HG03432 (cell line): ENCODE data around the gene SH3RF3.

Experiments used
- ATAC-seq: cut with Tn5 transposase; IDR thresholded peaks from one replicate; pipeline ENCODE4 v1.9.1; 2021; ENCODE audit warnings: mild to moderate bottlenecking, moderate library complexity; ENCODE audit not compliant: unreplicated experiment

SH3RF3 gene

DNA sequence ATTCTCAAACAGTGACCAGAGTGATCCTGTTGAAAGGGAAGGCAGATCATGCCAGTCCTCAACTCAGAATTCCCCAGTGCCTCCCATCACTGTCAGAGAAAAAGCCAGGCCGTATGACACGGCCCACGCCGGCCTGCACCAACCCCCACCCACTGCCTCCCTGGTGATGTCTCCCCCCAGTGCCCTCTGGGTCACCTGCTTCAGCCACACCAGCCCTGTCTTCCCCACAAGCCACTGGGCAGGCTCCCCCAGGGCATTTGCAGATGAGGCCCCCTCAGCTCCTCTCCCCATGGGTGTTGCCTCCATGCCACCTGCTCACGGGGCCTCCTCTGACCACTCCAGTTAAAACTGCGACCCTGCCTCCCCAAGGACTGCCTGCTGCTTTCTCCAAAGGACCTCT lies 169.8 kb downstream of the SH3RF3 start:
- no peak for ATAC-seq

DNA sequence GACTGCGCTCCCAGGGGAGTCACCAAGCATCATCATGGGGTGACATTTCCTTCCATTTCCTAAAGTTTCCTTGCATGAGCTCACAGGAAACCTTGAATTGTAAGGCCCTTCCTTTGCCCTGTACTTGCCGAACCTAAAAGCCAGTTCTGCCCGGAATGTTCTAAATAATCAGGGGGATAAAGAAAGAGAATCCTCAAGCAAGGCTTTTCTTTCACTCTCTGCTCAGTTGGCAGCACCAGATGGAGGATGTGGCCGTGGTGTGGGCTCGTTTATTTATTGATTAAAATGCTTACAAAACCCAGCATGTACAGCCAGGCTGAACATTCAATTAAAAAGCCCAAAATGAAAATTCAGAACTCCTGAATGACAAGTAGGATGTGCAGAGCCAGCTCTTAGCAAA lies 170.5 kb downstream of the SH3RF3 start:
- ATAC-seq, result no peak

DNA sequence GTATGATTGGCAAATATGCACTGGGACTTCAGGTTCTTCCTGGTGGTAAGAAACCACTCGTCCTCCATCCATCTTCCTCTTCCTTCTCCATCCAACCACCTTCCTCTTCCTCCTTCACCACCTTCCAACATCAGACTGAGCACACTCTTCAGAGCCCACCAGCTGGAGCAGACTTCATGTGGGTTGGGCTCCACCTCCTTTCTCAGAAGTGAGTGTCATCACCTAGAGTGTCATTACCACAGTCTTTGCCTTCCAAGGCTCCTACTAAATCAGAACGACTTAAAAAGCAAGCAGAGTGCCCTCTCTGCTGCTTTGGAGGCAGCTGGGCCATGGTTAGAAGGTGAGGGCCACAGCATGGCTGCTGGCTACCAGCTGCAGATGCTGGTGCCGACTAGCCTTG lies 171.6 kb downstream of the SH3RF3 start:
- no peak for ATAC-seq

DNA sequence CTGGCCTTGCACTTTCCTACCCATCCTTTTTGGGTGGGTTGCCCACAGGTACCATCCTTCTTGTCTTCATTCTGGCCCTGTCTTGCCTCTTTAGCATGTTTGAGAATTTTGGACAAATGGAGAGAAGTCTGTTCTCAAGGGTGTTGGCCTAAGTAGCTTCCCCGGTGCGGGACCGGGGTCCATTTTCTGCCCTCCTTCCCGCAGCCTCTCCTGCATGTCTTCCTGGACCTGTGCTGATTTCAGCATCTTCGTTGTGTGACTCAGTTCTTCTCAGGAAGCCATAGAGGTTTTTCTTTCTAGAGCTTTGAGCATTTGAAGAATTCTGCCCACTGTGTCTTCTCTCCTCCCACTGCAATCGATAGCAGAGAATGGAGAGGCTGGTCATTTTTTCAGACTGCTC lies 172.7 kb downstream of the SH3RF3 start:
- no peak for ATAC-seq

DNA sequence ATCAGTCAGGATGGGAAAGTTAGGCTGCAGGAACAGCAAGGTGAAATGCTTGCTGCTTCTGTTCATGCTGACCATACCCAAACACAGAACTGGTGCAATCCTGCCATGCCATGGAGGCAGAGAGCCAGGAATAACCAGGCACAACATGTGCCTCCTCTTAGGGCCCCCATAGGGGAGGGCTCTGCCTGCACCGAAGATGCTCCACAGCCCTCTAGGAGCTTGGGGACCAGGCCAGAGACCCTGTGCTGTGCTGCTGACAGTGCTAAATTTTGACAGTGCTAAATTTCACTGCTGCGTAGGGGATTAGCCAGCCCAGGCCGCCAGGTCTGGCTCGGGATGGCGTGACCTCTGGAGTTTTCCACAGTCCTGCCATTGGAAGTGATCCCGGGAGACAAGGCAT lies 173.3 kb downstream of the SH3RF3 start:
- no peak for ATAC-seq

DNA sequence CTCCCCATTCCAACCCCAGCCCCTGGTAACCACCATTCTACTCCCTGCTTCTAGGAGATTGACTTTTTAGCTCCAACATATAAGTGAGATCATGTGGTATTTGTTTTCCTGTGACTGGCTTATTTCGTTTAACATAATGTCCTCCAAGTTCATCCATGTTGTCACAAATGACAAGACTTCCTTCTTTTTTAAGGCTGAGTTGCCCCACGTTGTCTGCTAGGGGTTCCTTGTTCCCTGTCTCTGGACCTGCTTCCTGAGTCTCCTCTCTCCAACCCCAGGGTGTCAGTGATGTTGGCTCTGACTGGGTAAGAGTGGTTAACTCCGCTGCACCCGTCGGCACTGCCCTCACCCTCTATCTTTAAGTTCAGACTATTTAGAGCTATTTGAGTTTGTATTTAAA lies 175.2 kb downstream of the SH3RF3 start:
- ATAC-seq, result no peak

DNA sequence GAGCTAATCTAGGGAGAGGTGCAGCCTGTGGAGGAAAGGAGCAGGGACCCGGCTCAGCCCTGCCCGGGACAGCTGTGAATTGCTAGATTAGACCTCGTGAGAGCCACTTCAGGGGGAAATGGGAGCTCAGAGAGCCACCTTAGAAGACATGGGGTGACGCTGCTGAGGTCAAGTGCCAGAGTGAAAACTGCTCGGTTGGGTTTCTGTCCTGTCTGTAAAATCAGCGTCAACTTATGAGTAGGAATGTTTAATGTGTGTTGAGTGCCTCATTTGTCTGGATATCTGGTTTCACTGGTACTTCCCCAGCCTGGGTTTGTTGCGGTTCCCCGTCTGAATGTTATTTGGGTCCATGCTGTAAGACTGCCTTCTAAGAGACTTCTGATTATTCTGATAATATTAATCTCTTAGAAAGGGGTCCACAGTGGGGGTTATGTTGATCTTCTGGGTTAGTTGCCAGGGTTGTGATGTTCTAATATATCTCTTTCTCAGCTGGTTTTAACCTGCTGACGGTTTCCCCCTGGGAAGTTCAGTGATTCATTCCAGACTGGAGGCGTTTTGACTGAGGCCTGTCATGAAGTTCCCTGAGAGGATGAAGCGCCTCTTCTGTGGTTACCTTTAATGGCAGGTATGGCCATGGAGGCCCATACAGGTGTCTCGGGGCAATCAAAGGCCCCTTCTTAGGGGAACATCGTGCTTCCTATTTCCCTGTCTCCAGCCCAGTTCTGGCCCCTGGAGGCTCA lies 175.9 kb downstream of the SH3RF3 start:
- no peak for ATAC-seq

DNA sequence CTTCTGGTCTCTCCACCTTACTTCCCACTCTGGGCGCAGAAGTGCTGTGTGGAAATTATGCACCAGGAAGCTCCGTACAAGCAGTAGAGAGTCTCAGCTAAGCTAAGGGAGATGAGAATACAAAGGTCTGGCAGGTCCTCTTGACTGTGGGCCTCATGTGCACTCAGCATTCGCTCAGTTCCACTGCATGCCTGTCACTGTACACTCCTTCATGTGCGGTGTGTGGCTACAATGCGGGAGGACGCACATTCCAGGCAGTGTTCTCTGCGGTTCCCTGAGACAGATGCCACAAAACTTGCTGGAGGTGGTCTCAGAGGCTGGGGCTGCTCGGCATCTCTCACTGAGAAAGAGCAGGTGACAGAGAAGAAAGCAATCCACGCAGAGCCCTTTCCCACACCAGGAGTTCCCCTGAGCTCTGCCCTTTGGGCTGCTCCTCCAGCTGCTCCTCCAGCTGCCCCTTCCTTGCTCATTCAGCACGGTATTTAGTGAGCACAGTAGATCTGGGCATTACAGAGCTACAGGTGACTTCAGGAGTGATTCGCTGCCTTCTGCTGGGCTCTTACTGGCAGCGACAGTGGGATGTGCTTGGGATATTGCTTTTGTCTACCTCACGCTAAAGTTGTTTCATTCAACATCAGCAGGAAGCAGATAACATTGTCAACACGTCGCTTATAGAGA lies 176.6 kb downstream of the SH3RF3 start:
- no peak for ATAC-seq

DNA sequence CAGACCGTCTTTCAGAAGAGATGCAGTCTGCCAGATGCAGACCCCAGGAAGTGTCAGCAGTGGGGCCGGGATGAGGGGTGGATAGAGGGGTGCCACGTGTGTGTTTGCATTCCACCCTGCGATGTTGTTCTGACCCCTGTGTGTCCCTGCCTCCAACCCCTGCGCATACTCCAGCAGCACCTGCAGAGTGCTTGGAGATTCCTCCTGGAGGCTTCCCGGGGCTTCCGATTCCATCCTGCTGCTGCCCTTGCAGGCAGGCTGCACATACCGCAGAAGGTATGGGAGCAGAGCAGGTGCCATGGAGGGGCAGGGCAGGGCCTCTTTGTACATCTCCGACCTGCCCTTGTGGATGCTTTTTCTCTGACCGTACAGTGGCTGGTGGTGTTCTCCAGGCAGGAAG lies 177.2 kb downstream of the SH3RF3 start:
- ATAC-seq, result no peak

DNA sequence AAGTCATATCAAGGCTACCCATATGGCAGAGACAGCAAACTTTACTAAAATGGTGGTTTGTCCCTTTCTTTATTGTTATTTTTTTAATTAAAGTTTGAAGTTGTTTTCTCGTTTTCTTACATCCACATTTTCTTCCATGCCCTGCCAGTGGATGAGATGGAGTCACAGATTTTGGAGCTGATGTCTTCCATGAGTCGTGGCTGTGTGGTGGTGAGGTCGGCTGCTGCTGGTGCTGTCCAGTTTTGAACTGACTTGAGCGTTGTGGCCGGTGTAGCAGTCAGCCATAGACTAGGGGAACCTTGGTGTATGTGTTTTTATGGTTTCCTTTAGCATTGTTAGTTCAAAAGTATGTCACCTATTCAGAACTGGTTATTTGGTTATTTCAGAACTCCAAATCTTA lies 182.8 kb downstream of the SH3RF3 start:
- no peak for ATAC-seq

DNA sequence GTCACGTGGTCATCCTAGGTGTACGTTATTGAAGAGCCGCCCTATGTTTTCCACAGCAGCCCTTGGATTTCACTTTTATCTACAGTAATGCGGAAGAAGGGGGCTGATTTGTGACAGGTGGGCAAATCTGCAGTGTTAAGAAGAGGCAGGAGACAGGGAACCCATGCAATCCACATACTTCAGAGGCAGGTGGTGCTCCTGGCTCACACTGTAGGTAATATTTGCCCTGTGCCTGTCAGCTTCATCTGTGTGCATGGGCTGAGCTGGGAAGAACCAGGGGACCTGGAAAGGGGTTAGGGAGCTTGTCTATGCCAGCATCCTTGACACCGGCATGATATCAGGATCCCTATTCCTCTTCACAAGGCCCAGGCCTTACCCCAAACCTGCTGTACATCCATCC lies 183.9 kb downstream of the SH3RF3 start:
- ATAC-seq, result no peak

DNA sequence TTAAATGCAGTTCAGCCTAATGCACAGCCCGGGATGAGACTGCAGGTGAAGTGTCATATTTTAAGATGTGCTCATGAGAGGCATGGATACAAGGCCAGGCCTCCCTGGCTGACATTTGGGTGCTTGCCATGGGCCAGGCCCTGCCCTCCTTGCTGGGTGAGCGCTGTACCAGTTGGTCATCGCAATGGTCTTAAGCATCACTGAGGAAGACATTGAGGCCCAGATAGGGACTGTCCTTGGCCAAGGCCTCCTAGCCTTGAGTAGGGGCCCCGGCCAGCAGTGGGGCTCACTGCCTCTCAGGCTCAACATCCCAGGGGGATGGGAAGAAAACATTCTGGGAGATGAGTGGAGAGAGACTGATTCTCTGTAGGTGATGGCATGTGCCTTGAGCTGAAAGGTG lies 184.3 kb downstream of the SH3RF3 start:
- no peak for ATAC-seq

DNA sequence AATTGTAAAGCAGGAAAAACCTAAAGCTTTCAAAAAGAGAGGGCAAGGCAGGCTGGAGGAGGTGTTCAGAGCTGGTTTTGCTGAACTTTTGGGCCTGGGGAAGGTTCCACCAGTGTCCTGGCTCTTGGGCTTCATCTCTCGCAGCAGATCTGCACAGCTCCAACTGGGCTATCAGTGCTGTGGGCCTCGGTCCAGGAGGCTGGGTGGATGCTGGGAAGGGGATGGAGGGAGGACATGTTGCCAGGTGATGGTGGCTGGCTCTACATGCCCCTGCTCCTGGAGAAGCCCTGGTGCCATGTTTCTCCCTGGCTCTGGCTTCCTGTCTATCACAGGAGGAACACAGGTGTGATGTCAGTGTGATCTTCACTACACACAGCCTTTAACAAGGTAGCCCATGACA lies 187.1 kb downstream of the SH3RF3 start:
- no peak for ATAC-seq

DNA sequence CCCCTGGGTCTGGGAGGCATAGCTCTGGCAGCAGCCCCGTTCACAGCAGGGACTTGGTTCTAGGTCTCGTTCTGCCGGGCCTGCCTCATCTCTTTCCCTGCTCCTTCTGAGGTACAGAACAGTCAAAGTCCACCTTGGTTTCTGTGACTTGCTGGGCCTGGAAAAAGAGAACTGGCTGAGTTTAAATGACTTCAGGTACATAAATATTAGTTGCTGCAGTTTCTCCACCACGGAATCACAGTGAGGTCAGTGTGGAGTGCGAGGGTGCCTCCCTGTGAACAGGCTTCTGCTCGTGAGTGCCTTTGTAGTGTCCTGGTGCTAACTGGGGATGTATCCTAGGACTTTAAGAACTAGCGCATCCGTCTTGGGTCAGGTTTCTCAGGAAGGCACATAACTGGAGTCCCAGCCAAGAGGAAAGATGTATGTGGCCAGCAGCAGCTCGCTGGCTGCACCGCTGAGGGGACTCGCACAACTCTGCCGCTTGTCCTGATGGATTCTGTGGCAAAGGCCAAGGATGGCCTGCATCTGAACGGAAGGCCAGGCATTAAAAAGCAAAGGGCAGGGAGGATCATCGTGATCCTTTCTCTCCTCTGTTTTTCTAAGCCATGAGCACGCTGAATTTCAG lies 188.6 kb downstream of the SH3RF3 start:
- no peak for ATAC-seq

DNA sequence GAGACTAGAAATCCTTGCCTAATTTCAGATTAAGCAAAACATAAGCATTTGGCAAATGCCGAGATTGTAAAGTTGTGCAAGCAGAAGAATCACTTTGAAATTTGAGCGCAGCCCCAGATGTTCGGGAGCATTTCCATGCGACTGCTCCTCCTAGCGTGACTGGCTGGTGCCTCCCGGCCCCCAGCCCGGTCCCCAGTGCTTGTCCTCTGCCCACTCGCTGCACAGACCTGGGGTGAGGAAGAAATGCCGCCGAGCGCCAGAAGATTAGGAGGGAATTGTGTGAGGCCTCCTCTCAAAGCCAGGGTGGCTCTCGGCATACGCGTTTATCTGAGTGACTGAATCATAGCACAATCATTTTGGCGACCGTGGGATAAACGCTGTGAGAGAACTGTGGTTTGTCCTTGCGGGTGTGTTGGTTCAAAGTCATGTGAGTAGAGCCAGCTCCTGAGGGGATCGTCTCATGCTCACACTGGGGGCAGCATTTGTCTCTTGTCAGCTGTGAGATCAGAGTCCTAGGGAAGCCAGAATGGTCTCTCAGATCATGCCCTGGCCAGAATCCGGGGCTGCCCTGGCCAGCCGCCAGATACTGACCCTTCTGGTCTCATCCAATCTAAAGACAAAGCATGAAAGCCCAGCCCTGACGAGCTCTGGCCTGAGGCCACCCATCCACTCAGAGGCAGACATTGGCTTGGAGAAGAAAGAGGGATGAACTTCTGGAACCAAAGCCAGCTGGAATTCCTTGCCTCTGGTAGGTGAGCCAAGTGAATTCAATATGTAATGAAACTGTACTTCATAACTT lies 189.3 kb downstream of the SH3RF3 start:
- no peak for ATAC-seq

DNA sequence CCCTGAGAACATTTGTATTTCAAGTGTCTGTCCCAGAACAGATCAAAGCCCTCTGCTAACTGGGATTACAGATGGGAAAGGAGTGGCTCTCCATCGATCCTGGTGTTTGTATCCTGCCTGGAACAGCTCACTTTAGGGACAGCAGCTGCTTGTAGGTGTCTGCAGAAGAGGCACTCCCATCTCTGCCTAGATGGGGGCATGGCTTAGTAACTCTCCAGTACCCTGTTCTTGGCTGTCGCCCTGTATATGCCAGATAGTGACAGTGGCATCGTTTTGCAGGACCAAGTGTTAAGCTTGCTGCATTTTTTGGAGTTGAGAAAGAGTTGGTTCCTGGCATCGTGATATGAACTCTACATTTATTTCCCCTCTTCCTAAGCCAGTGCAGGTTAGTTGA lies 189.9 kb downstream of the SH3RF3 start:
- ATAC-seq, result no peak

DNA sequence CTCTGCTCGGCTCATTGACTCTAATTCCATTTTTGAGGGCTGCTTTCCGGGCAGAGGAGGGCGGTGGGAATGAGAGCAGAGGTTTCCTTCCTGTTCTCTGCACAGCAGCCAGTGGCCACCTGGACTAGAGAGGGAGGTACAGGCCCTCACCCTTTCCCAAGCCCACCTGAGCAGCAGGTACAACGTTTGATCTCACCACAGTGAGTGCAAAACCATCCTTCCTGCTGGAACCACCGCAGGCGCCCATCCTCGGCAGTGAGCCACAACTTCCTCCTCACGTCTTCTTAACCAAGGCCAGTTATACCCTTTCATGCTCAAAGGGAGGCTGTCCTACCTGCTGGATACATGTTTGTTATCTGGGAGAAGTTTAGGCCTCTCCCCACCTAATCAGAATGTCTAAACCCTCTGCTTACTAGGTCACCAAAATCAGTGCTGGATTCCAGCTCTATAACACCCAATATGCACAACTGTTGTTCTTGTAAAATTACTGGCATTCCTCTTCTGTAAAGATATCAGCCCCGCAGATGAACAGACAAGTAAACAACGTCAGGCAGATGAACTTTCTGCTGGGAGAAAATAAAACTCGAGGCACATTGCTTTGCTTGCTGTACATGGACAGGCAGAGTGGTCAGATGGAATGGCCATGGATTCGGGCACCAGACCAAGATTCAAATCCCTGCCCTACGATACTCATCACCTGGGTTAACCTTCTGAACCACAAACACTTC lies 191.4 kb downstream of the SH3RF3 start:
- no peak for ATAC-seq

DNA sequence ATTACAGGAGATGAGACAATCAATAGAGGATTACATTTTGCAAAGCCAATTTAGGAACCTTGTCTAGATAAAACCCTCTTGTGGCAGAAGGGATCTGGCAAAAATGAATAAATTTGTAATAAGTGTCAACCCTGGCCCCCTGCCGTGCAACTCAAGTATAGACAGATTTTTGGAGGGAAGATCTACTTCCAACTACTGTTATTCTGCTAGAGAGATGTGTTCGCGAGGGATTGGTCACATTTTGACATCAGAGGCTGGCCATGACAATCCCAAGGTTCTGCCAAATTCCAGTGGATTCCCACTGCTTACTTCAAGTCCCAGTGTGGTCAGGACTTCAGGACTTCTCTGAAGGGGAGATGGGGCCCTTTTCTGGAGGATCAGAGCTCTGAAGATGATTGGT lies 192.6 kb downstream of the SH3RF3 start:
- no peak for ATAC-seq

DNA sequence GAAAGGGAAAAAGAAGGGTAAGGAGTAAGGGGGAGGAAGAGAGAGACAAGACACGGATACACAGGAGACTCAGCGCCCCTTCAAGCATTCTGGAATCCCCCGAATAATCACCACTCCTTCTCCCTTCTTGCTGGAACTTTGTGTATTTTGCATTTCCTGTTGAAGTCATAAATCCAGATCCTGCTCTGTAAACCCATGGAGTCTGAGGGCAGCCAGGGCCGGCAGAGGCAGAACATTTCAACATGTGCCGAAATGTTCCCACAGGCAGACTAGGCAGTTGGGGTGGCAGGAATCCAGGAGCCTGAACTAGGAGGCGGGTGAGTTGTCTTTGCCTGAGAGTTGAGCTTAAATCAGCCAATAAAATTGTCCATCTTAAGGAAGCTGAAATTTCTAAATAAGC lies 193.1 kb downstream of the SH3RF3 start:
- ATAC-seq, result no peak

DNA sequence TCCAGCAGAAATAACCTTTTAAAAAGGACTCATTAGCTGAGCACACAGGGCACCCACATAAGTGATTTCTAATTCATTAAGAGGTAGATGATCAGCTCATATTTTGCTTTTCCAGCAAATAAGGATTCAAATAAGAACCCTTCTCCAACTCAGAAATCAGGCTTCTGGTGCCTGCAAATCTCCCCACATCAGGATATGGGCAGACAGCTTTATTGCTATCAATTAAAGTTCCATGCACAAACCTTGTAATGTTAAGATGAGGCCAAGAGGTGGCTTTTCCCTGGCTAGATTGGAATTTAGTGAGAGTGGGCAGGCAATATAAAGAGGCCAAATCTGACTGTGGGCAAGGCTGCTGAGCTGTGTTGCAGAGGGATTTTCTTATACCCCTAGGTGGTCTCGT lies 193.6 kb downstream of the SH3RF3 start:
- ATAC-seq, result no peak

DNA sequence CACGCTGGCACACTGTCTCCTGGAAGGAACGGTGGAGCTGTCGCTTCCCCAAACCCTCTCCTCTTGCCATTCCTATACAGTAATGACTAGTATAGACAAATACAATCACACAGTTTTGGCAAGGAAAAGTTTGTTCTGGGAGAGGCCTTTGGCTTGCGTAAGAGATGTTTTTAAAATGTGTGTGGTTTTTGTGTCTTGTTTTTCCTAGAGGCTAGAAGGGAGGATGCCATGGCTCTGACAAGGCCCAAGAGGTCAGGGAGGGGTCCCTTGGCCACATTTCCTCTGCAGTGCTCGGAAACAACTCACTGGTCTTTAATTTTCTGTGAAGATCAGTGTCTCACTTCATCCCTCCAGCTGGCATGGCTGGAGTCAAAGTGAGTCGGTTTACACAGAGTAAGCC lies 195.9 kb downstream of the SH3RF3 start:
- ATAC-seq, result no peak
